NCI-H2196 treated with DMSO at 0.1 percent for 48 hours (cell line): ENCODE data around the gene SPINT1.

Experiments
- DNase-seq: peaks from one replicate; lab custom pipeline; 2025; ENCODE audit not compliant: unreplicated experiment; lab: John Stamatoyannopoulos, UW

The SPINT1 gene

GRCh38 chr15:40828447-40829036, 15.3 kb upstream of the SPINT1 start, which contains the start of gene PPP1R14D:
Gene PPP1R14D (minus strand): TSS chr15:40828708. CDS start chr15:40828641, 67 bp downstream.
- no peak for DNase-seq

GRCh38 chr15:40829115-40829514, 14.7 kb upstream of the SPINT1 start:
- no peak for DNase-seq

GRCh38 chr15:40830884-40831283, 13.0 kb upstream of the SPINT1 start:
- DNase-seq: peak; percentile 53

- DNase-seq: no peak
Observed at GRCh38 chr15:40831861-40832260, 12.0 kb upstream of the SPINT1 start.

- no peak for DNase-seq
Observed at GRCh38 chr15:40832903-40833302, 10.9 kb upstream of the SPINT1 start.

- DNase-seq: no peak
Observed at GRCh38 chr15:40836020-40836419, 7.8 kb upstream of the SPINT1 start.

GRCh38 chr15:40838756-40839155, 5.1 kb upstream of the SPINT1 start:
- DNase-seq: no peak

- DNase-seq: no peak
Observed at GRCh38 chr15:40841741-40842140, 2.1 kb upstream of the SPINT1 start.

- no peak for DNase-seq
Observed at GRCh38 chr15:40843261-40843884, 475 bp upstream of the SPINT1 start.

- DNase-seq: no peak
Observed at GRCh38 chr15:40844696-40845030, 815 bp downstream of the SPINT1 start.

GRCh38 chr15:40845036-40845435, 1.2 kb downstream of the SPINT1 start:
- DNase-seq: no peak

GRCh38 chr15:40845511-40846284, 1.9 kb downstream of the SPINT1 start:
- peak; percentile 51 for DNase-seq

- no peak for DNase-seq
Observed at GRCh38 chr15:40846841-40847222, 3.0 kb downstream of the SPINT1 start.

GRCh38 chr15:40847223-40847961, 3.5 kb downstream of the SPINT1 start:
- peak; percentile 69 for DNase-seq

- no peak for DNase-seq
Observed at GRCh38 chr15:40850576-40851112, 6.8 kb downstream of the SPINT1 start.

- no peak for DNase-seq
Observed at GRCh38 chr15:40852529-40852928, 8.7 kb downstream of the SPINT1 start.

GRCh38 chr15:40853241-40853890, 9.5 kb downstream of the SPINT1 start:
- DNase-seq: no peak

- DNase-seq: no peak
Observed at GRCh38 chr15:40854161-40854560, 10.3 kb downstream of the SPINT1 start.

GRCh38 chr15:40855706-40856234, 11.9 kb downstream of the SPINT1 start:
- DNase-seq: no peak

GRCh38 chr15:40856746-40857145, 12.9 kb downstream of the SPINT1 start:
- no peak for DNase-seq
